Lower lobe of right lung (tissue), 2 donors: ENCODE measurements around the gene ATRX. TPM values are rescaled to one million over a fixed set of nuclear protein-coding genes. Genes with fewer than 3 reads are reported as not detected.
"Not testable (repeated sequence)": the region's sequence is repeated elsewhere in the genome, so short reads cannot be mapped to it uniquely, and the experiment has no call there.

ENCODE experiments used
- ATAC-seq, 2 donors: fragments of 200-7000 bp; cut with Tn5 transposase; one replicate each; pipeline ENCODE4 v1.9.1; 2020 to 2022; ENCODE audit warnings: mild to moderate bottlenecking in 2 of 2, moderate library complexity in 2 of 2
- DNase-seq: peaks from one replicate; pipeline ENCODE4 v3.0.0-alpha.2; 2020
- H3K27ac ChIP-seq: fragments of 200-600 bp; one replicate; pipeline ENCODE4 v1.8.0; 2022
- H3K27me3 ChIP-seq: fragments of 200-600 bp; one replicate; pipeline ENCODE4 v1.8.0; 2022; ENCODE audit warnings: low read depth
- H3K36me3 ChIP-seq: fragments of 200-600 bp; one replicate; pipeline ENCODE4 v1.8.0; 2022; ENCODE audit warnings: mild to moderate bottlenecking
- H3K4me1 ChIP-seq: fragments of 200-600 bp; one replicate; pipeline ENCODE4 v1.8.0; 2022
- H3K4me3 ChIP-seq: fragments of 200-600 bp; one replicate; pipeline ENCODE4 v1.8.0; 2022; ENCODE audit warnings: mild to moderate bottlenecking
- H3K9me3 ChIP-seq: fragments of 200-600 bp; one replicate; pipeline ENCODE4 v1.8.0; 2022
- CTCF ChIP-seq: fragments of 200-600 bp; IDR thresholded peaks from one replicate; pipeline ENCODE4 v1.8.0; 2022; ENCODE audit warnings: antibody characterized with exemption, mild to moderate bottlenecking
- intact Hi-C: fragments of 100-400 bp; cut with DNase I; formaldehyde crosslinking; loops from one replicate; pipeline ENCODE4 v1.11.0; 2022
- total RNA-seq: library from RNA; stranded (reverse); fragmentation: NEBNext Ultra II Directional; extraction: Animal tissue kit (Norgen Biotek cat#: 25700); gene quantifications from one replicate; pipeline ENCODE4 v1.2.1, GENCODE V29; 2021
- donor health status: DM: no; HTN: yes; CAD: no; lungs with severe emphysema.

The ATRX gene
- total RNA-seq, 1 donor from 2014 or later: 88.8 TPM

- ATAC-seq: no peak
- intact Hi-C loops: no loop called here
- no peak for TF ChIP-seq CTCF
These were observed 14.4 kb downstream of the ATRX start for GRCh38 chrX:77771601-77772000.

GRCh38 chrX:77768787-77769186 lies 17.2 kb downstream of the ATRX start:
- TF ChIP-seq CTCF: no peak
- Histone ChIP-seq H3K4me1 (peaks cover 6% of the 10 kb centered on the region), H3K4me3 (no peak overlapping the region), H3K36me3 (no peaks in the 10 kb centered on the region), H3K27me3 (no peaks in the 10 kb centered on the region), H3K9me3 (no peaks in the 10 kb centered on the region), H3K27ac (no peak overlapping the region)
- intact Hi-C loops: no loop called here
- no peak for ATAC-seq
- DNase-seq: no peak

More at GRCh38 chrX:77771601-77772000, 14.4 kb downstream of the ATRX start:
- H3K27me3 ChIP-seq: no peaks in the 10 kb centered on the region
- no peak overlapping the region for H3K4me3 ChIP-seq
- H3K4me1 ChIP-seq: peaks cover 6% of the 10 kb centered on the region
- H3K36me3 ChIP-seq: no peaks in the 10 kb centered on the region
- no peak for DNase-seq
- no peak overlapping the region for H3K27ac ChIP-seq
- no peaks in the 10 kb centered on the region for H3K9me3 ChIP-seq

GRCh38 chrX:77766212-77766611 lies 19.8 kb downstream of the ATRX start:
- H3K27ac ChIP-seq, H3K27me3 ChIP-seq, H3K4me3 ChIP-seq, H3K9me3 ChIP-seq, DNase-seq, H3K36me3 ChIP-seq, intact Hi-C loops, H3K4me1 ChIP-seq, ATAC-seq: not testable (repeated sequence)

- intact Hi-C loops: no loop called here
- Histone ChIP-seq H3K27me3 (no peaks in the 10 kb centered on the region), H3K9me3 (no peaks in the 10 kb centered on the region), H3K4me3 (no peak overlapping the region), H3K4me1 (no peaks in the 10 kb centered on the region), H3K27ac (no peak overlapping the region), H3K36me3 (no peaks in the 10 kb centered on the region)
- DNase-seq (no peak), ATAC-seq (no peak)
- TF ChIP-seq CTCF: no peak
These were observed 30.5 kb downstream of the ATRX start for GRCh38 chrX:77755561-77755960.

GRCh38 chrX:77753942-77754341 lies 32.1 kb downstream of the ATRX start:
- intact Hi-C loops, H3K4me1 ChIP-seq, ATAC-seq, H3K36me3 ChIP-seq, H3K9me3 ChIP-seq, H3K4me3 ChIP-seq, H3K27ac ChIP-seq, H3K27me3 ChIP-seq, DNase-seq: not testable (repeated sequence)

GRCh38 chrX:77749695-77750094 lies 36.3 kb downstream of the ATRX start:
- intact Hi-C loops: no loop called here
- no peak for ATAC-seq
- no peak overlapping the region for H3K4me3 ChIP-seq
- no peaks in the 10 kb centered on the region for H3K4me1 ChIP-seq
- DNase-seq: no peak
- no peaks in the 10 kb centered on the region for H3K36me3 ChIP-seq
- H3K27me3 ChIP-seq: no peaks in the 10 kb centered on the region
- no peak for TF ChIP-seq CTCF
- no peak overlapping the region for H3K27ac ChIP-seq
- H3K9me3 ChIP-seq: no peaks in the 10 kb centered on the region

GRCh38 chrX:77743720-77744119 lies 42.3 kb downstream of the ATRX start:
- ATAC-seq: no peak
- Histone ChIP-seq H3K4me3 (no peak overlapping the region), H3K9me3 (no peaks in the 10 kb centered on the region), H3K36me3 (no peaks in the 10 kb centered on the region), H3K27ac (no peak overlapping the region), H3K4me1 (no peaks in the 10 kb centered on the region), H3K27me3 (no peaks in the 10 kb centered on the region)
- no peak for DNase-seq
- TF ChIP-seq CTCF: no peak
- intact Hi-C loops: no loop called here
